BJ (cell line): ENCODE measurements around the gene APOBEC3C. TPM values are rescaled to one million over a fixed set of nuclear protein-coding genes. Genes with fewer than 3 reads are reported as not detected.
"Not testable (repeated sequence)": the region's sequence is repeated elsewhere in the genome, so short reads cannot be mapped to it uniquely, and the experiment has no call there.

Source experiments
- CTCF ChIA-PET: fragments of 350-600 bp; formaldehyde crosslinking; extraction: SDS; loops from one replicate; lab custom pipeline; 2021; ENCODE audit warnings: antibody characterized with exemption, inconsistent platforms; lab: Yijun Ruan, JAX
- POLR2A ChIA-PET: fragments of 300-600 bp; sonication (Branson Sonifier 250); formaldehyde crosslinking; extraction: SDS; loops from one replicate; lab custom pipeline; 2021; ENCODE audit warnings: antibody characterized with exemption; lab: Charles Lee
- DNase-seq: peaks from one replicate; pipeline ENCODE4 v3.0.0-alpha.2; 2011; ENCODE audit warnings: low read depth
- H3K27me3 ChIP-seq: 2 replicates; pipeline ENCODE4 v1.6.0; 2011; ENCODE audit warnings: low read length; ENCODE audit not compliant: control insufficient read depth, insufficient read depth
- H3K36me3 ChIP-seq: 2 replicates; pipeline ENCODE4 v1.5.1; 2011; ENCODE audit warnings: low read length; ENCODE audit not compliant: control insufficient read depth, insufficient read depth
- H3K4me3 ChIP-seq: 2 replicates; pipeline ENCODE4 v1.5.1; 2011; ENCODE audit warnings: low read depth, mild to moderate bottlenecking, control low read depth, low read length
- CTCF ChIP-seq: IDR thresholded peaks from 2 replicates; pipeline ENCODE4 v1.5.1; 2011; ENCODE audit warnings: low read depth, mild to moderate bottlenecking, control low read depth, inconsistent platforms, low read length, moderate library complexity; ENCODE audit not compliant: insufficient read depth
- polyA plus RNA-seq: library from polyadenylated mRNA; depleted of rRNA; stranded (reverse); fragments of >200 nt; gene quantifications from 2 replicates; pipeline ENCODE4 v1.2.3, GENCODE V29; 2011

Gene APOBEC3C
- polyA plus RNA-seq, 1 experiment = 20.4 TPM

GRCh38 chr22:39039306-39040126 is 25.5 kb downstream of the APOBEC3C start:
- CTCF ChIA-PET = interaction anchor here (0.7 to 1.4 kb wide), 3 partner anchors 13 to 170 kb away, joined by 3 to 6 read pairs (median 3); no protein-coding TSS in a partner anchor
- DNase-seq = no peak
- H3K36me3 ChIP-seq = peaks cover 1% of the 10 kb centered on the region; the same call in 1 of the 2 replicates
- no peaks in the 10 kb centered on the region for H3K27me3 ChIP-seq
- no peak overlapping the region for H3K4me3 ChIP-seq
- POLR2A ChIA-PET = no interaction called here
- TF ChIP-seq CTCF = no peak

- POLR2A ChIA-PET, H3K36me3 ChIP-seq, DNase-seq, H3K27me3 ChIP-seq: not testable (repeated sequence)
- peak overlapping the region; percentile 13 for H3K4me3 ChIP-seq
- CTCF ChIA-PET = interaction anchor here (0.7 to 1.4 kb wide), 3 partner anchors 13 to 170 kb away, joined by 3 to 6 read pairs (median 3); no protein-coding TSS in a partner anchor
Observed at GRCh38 chr22:39040155-39040537, 26.1 kb downstream of the APOBEC3C start.

- H3K4me3 ChIP-seq = peak within 1 kb of the TSS; percentile 59
- CTCF ChIA-PET = interaction anchor here (1.4 kb wide), 1 partner anchor 171 kb away, joined by 6 read pairs; no protein-coding TSS in a partner anchor
- H3K27me3 ChIP-seq, POLR2A ChIA-PET, H3K36me3 ChIP-seq, DNase-seq: not testable (repeated sequence)
- 0 out of 2 replicates have a peak, but pooled peaks have one; percentile 18 for TF ChIP-seq CTCF
Observed at GRCh38 chr22:39040538-39041296, 26.7 kb downstream of the APOBEC3C start, which contains the start of gene APOBEC3F. Gene APOBEC3F, plus strand, starts transcription at chr22:39040864. Its CDS starts 97 bp downstream, at chr22:39040961.

- TF ChIP-seq CTCF = no peak
- no peak for DNase-seq
- ChIA-PET POLR2A (interaction anchor here (0.7 kb wide), 1 partner anchor 98 kb away, joined by 16 read pairs; no protein-coding TSS in a partner anchor), CTCF (no interaction called here)
- no peaks in the 10 kb centered on the region for H3K27me3 ChIP-seq
- no peak overlapping the region for H3K4me3 ChIP-seq
- peaks cover 1% of the 10 kb centered on the region; the same call in 1 of the 2 replicates for H3K36me3 ChIP-seq
Observed at GRCh38 chr22:39041908-39042307, 27.9 kb downstream of the APOBEC3C start.

GRCh38 chr22:39043063-39043462 is 29.0 kb downstream of the APOBEC3C start:
- H3K4me3 ChIP-seq, POLR2A ChIA-PET, H3K36me3 ChIP-seq, H3K27me3 ChIP-seq, DNase-seq: not testable (repeated sequence)
- CTCF ChIA-PET = interaction anchor here (1.1 kb wide), 1 partner anchor 173 kb away, joined by 3 read pairs; no protein-coding TSS in a partner anchor

- POLR2A ChIA-PET, CTCF ChIA-PET, DNase-seq, H3K27me3 ChIP-seq, H3K36me3 ChIP-seq, H3K4me3 ChIP-seq: not testable (repeated sequence)
Observed at GRCh38 chr22:39045136-39045535, 31.1 kb downstream of the APOBEC3C start.

- DNase-seq, POLR2A ChIA-PET, CTCF ChIA-PET: not testable (repeated sequence)
Observed at GRCh38 chr22:39049486-39049885, 35.4 kb downstream of the APOBEC3C start.

GRCh38 chr22:39051844-39052495 is 37.9 kb downstream of the APOBEC3C start:
- H3K36me3 ChIP-seq, CTCF ChIA-PET, H3K4me3 ChIP-seq, H3K27me3 ChIP-seq, POLR2A ChIA-PET, DNase-seq: not testable (repeated sequence)

More at GRCh38 chr22:39049486-39049885, 35.4 kb downstream of the APOBEC3C start:
- not testable (repeated sequence) for H3K27me3 ChIP-seq, H3K36me3 ChIP-seq, H3K4me3 ChIP-seq
